NCI-H446 treated with DMSO at 0.1 percent for 48 hours (cell line): ENCODE measurements around the gene ISL2.

Experiments
- DNase-seq: peaks from one replicate; lab custom pipeline; 2025; lab: John Stamatoyannopoulos, UW

The ISL2 gene

GRCh38 chr15:76327191-76328105 is 9.1 kb upstream of the ISL2 start:
- peak; percentile 82 for DNase-seq

DNA sequence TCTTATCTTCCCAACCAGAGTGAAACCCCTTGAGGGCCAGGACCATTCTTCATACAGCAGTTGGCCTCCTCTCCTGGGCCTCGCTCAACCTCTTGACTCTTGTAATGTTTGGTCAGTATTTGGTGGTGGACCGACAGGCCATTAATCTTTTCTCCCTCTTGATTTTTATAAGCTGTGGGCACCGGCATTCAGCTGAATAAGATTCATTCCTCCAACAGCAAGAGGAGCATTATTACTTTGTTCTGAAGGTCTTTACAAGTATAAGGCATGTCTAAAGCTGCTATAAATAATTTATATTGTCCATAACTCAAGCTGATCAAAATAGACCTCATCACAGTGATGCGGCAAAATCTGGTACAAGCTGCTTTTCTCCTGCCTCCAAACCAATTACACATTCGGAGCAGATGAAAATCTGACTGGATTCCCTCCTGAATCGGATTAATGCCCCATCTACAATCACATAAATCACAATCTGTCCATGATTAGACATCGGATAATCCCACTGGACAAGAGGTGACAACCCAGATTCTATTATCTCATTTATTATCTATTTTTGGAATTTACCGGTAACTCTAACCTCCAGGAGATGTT is 8.4 kb upstream of the ISL2 start:
- DNase-seq, result no peak

GRCh38 chr15:76328958-76329357 is 7.6 kb upstream of the ISL2 start:
- no peak for DNase-seq

- DNase-seq, result peak; percentile 4
Measured at GRCh38 chr15:76330080-76330680, 6.4 kb upstream of the ISL2 start.

DNA sequence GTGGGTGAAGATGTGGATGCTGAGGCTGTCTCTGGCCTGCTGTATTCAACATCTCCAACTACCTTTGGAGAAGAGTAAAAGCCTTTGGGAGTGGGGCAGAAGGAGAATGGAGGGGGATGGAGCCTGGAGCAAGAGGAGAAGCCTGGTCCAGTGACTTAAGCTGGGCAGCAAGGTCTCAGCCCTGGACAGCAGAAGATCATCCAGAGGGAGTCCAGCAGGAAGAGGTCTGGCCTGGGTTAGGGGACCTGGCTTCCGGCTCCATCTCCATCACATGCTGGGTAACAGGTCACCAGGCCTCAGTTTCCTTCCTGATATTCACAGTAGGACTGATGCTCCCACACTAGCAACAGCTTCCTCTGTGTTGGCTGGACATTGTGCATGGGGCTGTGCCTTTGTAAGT is 3.8 kb upstream of the ISL2 start:
- no peak for DNase-seq

- no peak for DNase-seq
Measured at GRCh38 chr15:76333309-76333708, 3.3 kb upstream of the ISL2 start.

GRCh38 chr15:76333720-76334437 is 2.7 kb upstream of the ISL2 start:
- no peak for DNase-seq

DNA sequence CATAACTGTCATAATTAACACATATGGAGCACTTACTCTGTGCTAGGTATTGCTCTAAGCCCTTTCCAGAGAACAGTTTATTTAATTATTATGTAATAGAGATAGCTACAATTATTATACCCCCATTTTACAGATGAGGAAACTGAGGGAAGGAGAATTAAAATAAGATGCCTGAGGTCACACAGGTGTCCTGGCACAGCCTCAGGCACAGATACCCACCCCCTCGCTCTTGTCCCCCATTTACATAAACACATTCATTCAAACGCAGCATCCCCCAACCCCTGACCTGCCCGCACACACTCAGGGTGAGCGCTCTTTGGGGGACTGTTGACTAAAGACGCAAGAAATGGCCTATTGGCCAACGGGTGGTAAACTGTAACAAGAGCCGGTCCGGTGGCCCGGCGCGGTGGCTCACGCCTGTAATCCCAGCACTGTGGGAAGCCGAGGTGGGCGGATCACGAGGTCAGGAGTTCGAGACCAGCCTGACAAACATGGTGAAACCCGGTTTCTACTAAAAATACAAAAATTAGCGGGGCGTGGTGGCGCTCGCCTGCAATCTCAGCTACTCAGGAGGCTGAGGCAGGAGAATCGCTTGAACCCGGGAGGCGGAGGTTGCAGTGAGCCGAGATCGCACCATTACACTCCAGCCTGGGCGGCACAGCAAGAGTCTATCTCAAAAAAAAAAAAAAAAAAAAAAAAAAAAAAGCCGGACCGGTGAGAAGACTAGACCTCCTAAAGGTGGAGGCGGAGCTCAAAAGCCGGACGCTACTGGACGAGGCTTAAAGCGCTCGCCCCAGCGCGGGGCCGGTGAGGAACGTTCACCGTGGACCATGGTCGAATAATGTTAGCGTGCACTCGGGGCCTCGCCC is 1.9 kb upstream of the ISL2 start:
- no peak for DNase-seq

DNA sequence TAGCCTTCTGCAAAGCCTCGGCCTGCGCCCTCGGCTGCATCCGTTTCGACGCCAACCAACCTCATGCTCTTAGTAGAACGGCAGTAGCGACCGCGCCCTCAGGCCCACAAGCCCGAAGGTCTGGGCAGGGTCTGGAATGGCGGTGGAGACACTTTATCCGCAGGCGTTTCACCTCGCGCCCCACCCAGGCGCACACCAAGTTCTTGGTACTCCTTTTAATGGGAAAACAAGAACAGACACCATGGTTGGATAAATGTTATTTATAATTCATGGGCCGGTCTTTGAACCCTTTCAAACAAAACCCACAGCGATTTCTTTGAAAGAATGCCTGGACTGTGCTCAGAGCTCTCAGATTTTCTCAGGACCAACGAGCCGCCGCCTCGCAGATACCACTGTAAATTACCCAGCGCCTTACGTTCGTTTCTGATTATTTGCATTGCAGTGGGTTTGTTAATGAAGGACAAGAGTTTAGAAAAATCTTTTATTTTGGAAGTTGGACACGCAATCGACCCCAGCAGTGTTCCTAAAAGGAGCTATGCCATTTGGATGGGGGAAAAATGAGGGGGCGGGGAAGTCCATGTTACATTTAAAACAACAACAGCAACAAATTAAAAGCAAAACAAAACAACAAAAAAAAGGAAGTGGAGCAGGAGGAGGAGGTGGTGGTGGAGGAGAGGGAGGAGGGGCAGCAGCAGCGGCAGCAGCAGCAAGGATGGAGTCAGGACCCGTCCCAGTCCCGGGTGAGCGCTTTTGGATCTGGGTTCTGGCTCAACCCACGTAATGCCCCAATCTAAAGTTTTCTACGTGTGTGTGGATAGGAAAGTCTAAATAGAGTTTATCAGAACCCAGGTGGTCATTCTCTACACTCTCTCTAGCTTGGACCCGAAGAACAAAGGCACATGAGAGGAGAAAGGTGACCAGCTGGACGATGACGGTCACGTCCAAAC is 993 bp upstream of the ISL2 start:
- DNase-seq, result no peak

- no peak for DNase-seq
Measured at GRCh38 chr15:76337059-76337695, 604 bp downstream of the ISL2 start.

GRCh38 chr15:76337696-76338485 is 1.3 kb downstream of the ISL2 start:
- DNase-seq, result no peak

- no peak for DNase-seq
Measured at GRCh38 chr15:76338486-76339304, 2.1 kb downstream of the ISL2 start.

DNA sequence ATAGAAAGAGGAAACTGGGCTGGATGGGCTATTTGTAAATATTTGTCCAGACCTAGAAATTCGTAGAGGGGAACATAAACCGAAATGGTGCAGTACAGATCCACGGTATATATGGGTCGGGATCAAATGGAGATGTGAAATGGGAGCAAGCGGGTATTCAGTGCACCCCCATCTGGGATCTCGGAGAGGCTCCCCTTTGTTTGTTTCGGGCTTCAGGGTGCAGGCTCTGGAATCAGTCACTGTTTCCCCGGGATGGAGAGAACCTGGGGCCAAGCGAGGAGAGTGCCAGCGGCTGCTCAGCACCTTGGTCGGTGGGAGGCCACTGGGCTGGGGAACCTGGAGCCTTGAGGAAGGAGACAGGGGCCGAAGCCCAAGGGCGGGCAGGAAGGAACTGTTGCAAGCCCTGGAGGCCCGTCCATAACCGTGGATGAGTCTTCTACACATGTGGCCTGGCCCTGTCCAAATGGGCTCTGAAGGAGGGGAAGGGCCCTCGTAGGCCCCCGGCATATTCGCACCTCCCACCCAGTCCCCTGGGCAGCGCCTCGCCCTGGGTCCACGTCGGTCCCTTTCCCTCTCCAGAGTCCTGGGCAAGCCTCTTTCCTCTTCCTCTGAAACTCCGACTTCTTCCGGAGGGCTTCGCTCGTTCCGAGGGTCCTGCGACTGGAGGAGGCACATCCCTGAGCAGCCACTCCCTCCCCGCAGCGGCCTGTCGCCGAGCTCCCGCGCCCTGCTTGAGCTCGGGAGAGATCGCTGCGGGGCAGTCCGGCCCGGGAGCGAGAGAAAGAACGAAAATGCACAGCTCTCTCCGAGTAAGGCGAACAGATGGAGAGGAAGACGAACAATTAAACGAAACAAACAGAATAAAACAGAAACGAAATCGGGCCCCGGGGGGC is 3.0 kb downstream of the ISL2 start:
- DNase-seq, result no peak

DNA sequence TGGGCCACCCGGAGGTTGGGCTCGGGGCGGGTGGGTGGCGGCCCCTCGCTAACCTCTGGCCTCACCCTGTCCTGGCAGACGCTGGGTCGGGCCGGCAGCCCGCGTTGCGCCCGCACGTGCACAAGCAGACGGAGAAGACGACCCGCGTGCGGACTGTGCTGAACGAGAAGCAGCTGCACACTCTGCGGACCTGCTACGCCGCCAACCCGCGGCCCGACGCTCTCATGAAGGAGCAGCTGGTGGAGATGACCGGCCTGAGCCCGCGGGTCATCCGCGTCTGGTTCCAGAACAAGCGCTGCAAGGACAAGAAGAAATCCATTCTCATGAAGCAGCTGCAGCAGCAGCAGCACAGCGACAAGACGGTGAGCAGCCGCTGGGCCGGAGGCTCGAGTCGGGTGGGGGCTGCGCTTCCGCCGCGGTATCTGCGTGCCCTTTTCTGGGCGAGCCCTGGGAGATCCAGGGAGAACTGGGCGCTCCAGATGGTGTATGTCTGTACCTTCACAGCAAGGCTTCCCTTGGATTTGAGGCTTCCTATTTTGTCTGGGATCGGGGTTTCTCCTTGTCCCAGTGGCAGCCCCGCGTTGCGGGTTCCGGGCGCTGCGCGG is 3.7 kb downstream of the ISL2 start:
- no peak for DNase-seq

- no peak for DNase-seq
Measured at GRCh38 chr15:76340803-76341365, 4.3 kb downstream of the ISL2 start.

DNA sequence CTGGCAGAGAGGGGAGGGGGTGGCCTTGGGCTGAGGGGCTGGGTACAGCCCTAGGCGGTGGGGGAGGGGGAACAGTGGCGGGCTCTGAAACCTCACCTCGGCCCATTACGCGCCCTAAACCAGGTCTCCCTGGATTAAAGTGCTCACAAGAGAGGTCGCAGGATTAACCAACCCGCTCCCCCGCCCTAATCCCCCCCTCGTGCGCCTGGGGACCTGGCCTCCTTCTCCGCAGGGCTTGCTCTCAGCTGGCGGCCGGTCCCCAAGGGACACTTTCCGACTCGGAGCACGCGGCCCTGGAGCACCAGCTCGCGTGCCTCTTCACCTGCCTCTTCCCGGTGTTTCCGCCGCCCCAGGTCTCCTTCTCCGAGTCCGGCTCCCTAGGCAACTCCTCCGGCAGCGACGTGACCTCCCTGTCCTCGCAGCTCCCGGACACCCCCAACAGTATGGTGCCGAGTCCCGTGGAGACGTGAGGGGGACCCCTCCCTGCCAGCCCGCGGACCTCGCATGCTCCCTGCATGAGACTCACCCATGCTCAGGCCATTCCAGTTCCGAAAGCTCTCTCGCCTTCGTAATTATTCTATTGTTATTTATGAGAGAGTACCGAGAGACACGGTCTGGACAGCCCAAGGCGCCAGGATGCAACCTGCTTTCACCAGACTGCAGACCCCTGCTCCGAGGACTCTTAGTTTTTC is 4.9 kb downstream of the ISL2 start:
- DNase-seq, result no peak
